SK-N-SH (cell line): Measurements from ENCODE around the gene YBX2.

Experiments used
- CHD2 ChIP-seq: fragments of 150-350 bp; IDR thresholded peaks from 2 replicates; pipeline ENCODE4 v1.6.1; 2018; ENCODE audit warnings: low read length; ENCODE audit not compliant: partially characterized antibody
- EP300 ChIP-seq, 2 experiments: IDR thresholded peaks; 2 replicates each; pipeline versions ENCODE4 v1.4.0 to v1.6.1; 2012; ENCODE audit warnings: borderline replicate concordance in 1 of 2, low read depth in 1 of 2, low read length in 1 of 2
- FOXJ3 ChIP-seq: sonication (generic); formaldehyde crosslinking; IDR thresholded peaks from 2 replicates; pipeline ENCODE4 v1.5.1; 2020; ENCODE audit warnings: mild to moderate bottlenecking, missing genetic modification reagents
- GATA2 ChIP-seq: sonication (generic); formaldehyde crosslinking; IDR thresholded peaks from 2 replicates; pipeline ENCODE4 v1.5.0; 2020; ENCODE audit warnings: mild to moderate bottlenecking, missing genetic modification reagents
- RAD21 ChIP-seq: IDR thresholded peaks from 2 replicates; pipeline ENCODE4 v1.6.1; 2012; ENCODE audit warnings: mild to moderate bottlenecking, low read length
- TAF1 ChIP-seq: IDR thresholded peaks from 2 replicates; pipeline ENCODE4 v1.6.1; 2012; ENCODE audit warnings: low read depth, mild to moderate bottlenecking, low read length, moderate library complexity, borderline replicate concordance
- TCF12 ChIP-seq: IDR thresholded peaks from 2 replicates; pipeline ENCODE4 v1.4.0; 2012
- YY1 ChIP-seq: IDR thresholded peaks from 2 replicates; pipeline ENCODE4 v1.4.0; 2012; ENCODE audit warnings: low read depth, mild to moderate bottlenecking
- TF ChIP-seq, protein P1 (sequence below): fragments of 200-600 bp; sonication (generic); IDR thresholded peaks from 2 replicates; pipeline ENCODE4 v1.6.1; 2017; ENCODE audit warnings: antibody characterized with exemption, mild to moderate bottlenecking, moderate library complexity
- TF ChIP-seq, protein P2 (sequence below): IDR thresholded peaks from 2 replicates; pipeline ENCODE4 v1.6.1; 2012; ENCODE audit warnings: mild to moderate bottlenecking, low read depth, low read length, moderate library complexity
- TF ChIP-seq, protein P3 (sequence below): IDR thresholded peaks from 2 replicates; pipeline ENCODE4 v1.4.0; 2012; ENCODE audit warnings: low read depth, borderline replicate concordance
- TF ChIP-seq, protein P4 (sequence below): fragments of 150-350 bp; IDR thresholded peaks from 2 replicates; pipeline ENCODE4 v1.6.1; 2017; ENCODE audit warnings: antibody characterized with exemption, low read length, low read depth, borderline replicate concordance
- TF ChIP-seq, protein P5 (sequence below): IDR thresholded peaks from 2 replicates; pipeline ENCODE4; 2012
- TF ChIP-seq, protein P6 (sequence below): IDR thresholded peaks from 2 replicates; pipeline ENCODE4 v1.4.0; 2012; ENCODE audit warnings: low read depth

DNA sequence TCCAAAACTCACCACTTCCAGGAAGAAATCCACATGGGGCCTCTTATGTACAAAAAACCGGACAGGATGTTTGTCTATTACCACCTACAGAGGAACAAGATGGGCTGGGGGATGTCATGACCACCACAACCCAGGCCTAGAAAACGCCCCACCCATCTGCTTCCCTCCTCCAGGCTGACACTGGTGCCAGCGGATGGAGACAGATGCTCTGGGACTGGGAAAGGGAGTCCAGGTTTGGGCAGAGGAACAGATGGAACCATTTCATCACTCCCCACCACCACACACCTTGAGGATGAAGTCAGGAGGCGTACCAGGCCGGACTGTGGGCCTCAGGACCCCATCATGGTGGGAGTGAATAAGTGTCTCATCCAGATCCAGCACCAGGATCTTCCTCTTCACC is 47.7 kb downstream of the YBX2 start:
- TF ChIP-seq, protein P1, sequence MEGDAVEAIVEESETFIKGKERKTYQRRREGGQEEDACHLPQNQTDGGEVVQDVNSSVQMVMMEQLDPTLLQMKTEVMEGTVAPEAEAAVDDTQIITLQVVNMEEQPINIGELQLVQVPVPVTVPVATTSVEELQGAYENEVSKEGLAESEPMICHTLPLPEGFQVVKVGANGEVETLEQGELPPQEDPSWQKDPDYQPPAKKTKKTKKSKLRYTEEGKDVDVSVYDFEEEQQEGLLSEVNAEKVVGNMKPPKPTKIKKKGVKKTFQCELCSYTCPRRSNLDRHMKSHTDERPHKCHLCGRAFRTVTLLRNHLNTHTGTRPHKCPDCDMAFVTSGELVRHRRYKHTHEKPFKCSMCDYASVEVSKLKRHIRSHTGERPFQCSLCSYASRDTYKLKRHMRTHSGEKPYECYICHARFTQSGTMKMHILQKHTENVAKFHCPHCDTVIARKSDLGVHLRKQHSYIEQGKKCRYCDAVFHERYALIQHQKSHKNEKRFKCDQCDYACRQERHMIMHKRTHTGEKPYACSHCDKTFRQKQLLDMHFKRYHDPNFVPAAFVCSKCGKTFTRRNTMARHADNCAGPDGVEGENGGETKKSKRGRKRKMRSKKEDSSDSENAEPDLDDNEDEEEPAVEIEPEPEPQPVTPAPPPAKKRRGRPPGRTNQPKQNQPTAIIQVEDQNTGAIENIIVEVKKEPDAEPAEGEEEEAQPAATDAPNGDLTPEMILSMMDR: no peak
- TF ChIP-seq YY1 (no peak), TCF12 (no peak), TAF1 (no peak), GATA2 (CRISPR knock-in tag) (no peak), RAD21 (no peak), CHD2 (no peak), EP300 (IDR thresholded peaks at IDR 0.05; ENCODE audit: borderline replicate concordance in 1 of 2, low read depth in 1 of 2, low read length in 1 of 2) (no peak), FOXJ3 (CRISPR knock-in tag) (no peak)
- TF ChIP-seq, protein P2, sequence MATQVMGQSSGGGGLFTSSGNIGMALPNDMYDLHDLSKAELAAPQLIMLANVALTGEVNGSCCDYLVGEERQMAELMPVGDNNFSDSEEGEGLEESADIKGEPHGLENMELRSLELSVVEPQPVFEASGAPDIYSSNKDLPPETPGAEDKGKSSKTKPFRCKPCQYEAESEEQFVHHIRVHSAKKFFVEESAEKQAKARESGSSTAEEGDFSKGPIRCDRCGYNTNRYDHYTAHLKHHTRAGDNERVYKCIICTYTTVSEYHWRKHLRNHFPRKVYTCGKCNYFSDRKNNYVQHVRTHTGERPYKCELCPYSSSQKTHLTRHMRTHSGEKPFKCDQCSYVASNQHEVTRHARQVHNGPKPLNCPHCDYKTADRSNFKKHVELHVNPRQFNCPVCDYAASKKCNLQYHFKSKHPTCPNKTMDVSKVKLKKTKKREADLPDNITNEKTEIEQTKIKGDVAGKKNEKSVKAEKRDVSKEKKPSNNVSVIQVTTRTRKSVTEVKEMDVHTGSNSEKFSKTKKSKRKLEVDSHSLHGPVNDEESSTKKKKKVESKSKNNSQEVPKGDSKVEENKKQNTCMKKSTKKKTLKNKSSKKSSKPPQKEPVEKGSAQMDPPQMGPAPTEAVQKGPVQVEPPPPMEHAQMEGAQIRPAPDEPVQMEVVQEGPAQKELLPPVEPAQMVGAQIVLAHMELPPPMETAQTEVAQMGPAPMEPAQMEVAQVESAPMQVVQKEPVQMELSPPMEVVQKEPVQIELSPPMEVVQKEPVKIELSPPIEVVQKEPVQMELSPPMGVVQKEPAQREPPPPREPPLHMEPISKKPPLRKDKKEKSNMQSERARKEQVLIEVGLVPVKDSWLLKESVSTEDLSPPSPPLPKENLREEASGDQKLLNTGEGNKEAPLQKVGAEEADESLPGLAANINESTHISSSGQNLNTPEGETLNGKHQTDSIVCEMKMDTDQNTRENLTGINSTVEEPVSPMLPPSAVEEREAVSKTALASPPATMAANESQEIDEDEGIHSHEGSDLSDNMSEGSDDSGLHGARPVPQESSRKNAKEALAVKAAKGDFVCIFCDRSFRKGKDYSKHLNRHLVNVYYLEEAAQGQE: no peak
- TF ChIP-seq, protein P3, sequence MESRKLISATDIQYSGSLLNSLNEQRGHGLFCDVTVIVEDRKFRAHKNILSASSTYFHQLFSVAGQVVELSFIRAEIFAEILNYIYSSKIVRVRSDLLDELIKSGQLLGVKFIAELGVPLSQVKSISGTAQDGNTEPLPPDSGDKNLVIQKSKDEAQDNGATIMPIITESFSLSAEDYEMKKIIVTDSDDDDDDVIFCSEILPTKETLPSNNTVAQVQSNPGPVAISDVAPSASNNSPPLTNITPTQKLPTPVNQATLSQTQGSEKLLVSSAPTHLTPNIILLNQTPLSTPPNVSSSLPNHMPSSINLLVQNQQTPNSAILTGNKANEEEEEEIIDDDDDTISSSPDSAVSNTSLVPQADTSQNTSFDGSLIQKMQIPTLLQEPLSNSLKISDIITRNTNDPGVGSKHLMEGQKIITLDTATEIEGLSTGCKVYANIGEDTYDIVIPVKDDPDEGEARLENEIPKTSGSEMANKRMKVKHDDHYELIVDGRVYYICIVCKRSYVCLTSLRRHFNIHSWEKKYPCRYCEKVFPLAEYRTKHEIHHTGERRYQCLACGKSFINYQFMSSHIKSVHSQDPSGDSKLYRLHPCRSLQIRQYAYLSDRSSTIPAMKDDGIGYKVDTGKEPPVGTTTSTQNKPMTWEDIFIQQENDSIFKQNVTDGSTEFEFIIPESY: no peak
- TF ChIP-seq, protein P4, sequence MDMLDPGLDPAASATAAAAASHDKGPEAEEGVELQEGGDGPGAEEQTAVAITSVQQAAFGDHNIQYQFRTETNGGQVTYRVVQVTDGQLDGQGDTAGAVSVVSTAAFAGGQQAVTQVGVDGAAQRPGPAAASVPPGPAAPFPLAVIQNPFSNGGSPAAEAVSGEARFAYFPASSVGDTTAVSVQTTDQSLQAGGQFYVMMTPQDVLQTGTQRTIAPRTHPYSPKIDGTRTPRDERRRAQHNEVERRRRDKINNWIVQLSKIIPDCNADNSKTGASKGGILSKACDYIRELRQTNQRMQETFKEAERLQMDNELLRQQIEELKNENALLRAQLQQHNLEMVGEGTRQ: no peak
- TF ChIP-seq, protein P5, sequence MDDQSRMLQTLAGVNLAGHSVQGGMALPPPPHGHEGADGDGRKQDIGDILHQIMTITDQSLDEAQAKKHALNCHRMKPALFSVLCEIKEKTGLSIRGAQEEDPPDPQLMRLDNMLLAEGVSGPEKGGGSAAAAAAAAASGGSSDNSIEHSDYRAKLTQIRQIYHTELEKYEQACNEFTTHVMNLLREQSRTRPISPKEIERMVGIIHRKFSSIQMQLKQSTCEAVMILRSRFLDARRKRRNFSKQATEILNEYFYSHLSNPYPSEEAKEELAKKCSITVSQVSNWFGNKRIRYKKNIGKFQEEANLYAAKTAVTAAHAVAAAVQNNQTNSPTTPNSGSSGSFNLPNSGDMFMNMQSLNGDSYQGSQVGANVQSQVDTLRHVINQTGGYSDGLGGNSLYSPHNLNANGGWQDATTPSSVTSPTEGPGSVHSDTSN: no peak
- TF ChIP-seq, protein P6, sequence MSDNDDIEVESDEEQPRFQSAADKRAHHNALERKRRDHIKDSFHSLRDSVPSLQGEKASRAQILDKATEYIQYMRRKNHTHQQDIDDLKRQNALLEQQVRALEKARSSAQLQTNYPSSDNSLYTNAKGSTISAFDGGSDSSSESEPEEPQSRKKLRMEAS: no peak
